COLO829 (cell line): ENCODE results near the gene PRICKLE2.

Experiments
- DNase-seq: peaks from one replicate; pipeline ENCODE4 v3.0.0; 2012; ENCODE audit warnings: low spot score

PRICKLE2 gene

DNA sequence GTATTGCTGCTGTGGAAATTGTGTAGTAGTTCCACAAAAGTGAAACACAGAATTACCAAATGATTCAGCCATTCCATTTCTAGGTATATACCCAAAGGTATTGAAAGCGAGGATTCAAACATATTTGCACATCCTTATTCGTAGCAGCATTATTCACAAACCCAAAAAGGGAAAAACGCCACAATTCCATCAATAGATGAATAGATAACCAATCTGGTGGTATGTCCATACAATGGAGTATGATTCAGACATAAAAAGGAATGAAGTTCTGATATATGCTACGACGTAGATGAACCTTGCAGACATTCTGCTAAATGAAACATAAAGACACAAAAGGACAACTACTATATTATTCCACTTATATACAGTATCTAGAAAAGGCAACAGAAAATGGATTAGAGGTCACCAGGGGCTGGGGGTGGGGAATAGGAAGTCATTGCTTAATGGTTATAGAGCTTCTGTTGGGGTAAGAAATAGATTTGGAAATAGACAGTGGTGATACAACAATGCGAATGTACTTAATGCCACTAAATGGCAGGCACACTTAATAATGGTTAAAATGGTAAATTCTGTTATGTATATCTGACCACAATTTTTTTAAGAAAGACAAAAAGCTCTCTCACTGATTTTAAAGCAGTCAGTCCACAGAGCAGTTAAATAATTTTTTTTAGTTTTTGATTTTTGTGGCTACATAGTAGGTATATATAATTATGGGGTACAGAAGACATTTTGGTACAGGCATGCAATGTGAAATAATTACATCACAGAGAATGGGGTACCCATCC, 150.2 kb downstream of the PRICKLE2 start:
- DNase-seq, result no peak

GRCh38 chr3:64074060-64074459, 151.2 kb downstream of the PRICKLE2 start:
- no peak for DNase-seq

GRCh38 chr3:64073158-64073761, 152.0 kb downstream of the PRICKLE2 start:
- DNase-seq, result no peak

DNA sequence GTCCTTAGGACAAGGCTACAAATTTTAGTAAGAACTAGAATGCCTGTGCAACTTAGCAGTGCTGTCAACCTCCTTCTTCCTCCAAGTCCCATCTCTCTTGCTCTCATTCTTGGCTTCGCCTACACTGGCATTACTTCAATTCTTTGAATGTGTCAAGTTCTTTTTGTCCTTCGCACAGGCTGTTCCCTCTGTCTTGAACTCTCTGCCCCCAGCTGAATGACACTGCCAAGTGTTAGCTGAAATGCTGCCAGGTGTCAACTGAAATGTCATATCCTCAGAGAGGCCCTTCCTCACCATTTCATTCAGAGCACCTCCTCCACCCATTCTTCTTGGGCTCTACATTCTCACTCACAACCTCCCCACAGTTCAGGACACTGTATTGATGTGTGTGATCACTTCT, 153.1 kb downstream of the PRICKLE2 start:
- no peak for DNase-seq

- no peak for DNase-seq
Observed at GRCh38 chr3:64070704-64071103, 154.6 kb downstream of the PRICKLE2 start.

- DNase-seq, result no peak
Observed at GRCh38 chr3:64067506-64068346, 157.5 kb downstream of the PRICKLE2 start.

DNA sequence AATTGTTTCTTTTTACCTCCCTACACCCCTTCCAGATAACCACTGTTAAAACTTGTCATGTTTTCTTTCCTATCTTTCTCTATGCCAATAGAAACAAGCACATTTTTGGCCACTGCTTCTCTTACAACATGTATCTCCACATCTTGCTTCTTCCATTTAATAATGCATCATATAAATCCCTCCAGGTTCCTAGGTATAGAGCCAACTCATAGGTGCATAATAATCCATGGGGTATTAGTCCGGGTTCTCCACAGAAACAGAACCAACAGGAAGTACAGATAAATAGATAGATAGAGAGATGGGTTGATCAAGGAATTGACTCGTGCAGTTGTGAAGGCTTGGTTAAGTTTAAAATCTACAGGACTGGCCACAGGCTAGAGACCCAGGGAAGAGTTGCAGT, 160.5 kb downstream of the PRICKLE2 start:
- no peak for DNase-seq

- no peak for DNase-seq
Observed at GRCh38 chr3:64063983-64064438, 161.3 kb downstream of the PRICKLE2 start.

- DNase-seq, result no peak
Observed at GRCh38 chr3:64063207-64063982, 161.9 kb downstream of the PRICKLE2 start.

GRCh38 chr3:64061628-64062027, 163.6 kb downstream of the PRICKLE2 start:
- DNase-seq, result no peak

- no peak for DNase-seq
Observed at GRCh38 chr3:64059484-64060175, 165.6 kb downstream of the PRICKLE2 start.

DNA sequence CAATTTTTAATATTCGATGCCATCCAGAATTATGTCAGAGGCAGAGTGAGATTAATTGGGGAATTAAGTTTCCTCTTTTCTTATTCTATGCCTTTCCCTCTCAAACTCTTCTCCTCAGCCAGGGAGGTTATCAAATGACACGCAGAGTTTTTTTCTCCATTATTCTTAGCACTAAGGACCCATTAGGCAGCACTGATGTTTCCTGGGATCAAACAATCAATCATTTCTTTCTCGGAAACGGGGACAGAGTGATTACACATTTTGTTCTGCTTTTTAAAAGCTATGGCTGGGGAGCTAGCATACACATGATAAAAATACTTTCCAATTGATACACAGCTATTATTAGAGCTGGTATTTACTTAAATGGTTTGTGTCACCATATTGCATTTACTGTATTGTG, 166.7 kb downstream of the PRICKLE2 start:
- no peak for DNase-seq

GRCh38 chr3:64057231-64057630, 168.0 kb downstream of the PRICKLE2 start:
- no peak for DNase-seq

DNA sequence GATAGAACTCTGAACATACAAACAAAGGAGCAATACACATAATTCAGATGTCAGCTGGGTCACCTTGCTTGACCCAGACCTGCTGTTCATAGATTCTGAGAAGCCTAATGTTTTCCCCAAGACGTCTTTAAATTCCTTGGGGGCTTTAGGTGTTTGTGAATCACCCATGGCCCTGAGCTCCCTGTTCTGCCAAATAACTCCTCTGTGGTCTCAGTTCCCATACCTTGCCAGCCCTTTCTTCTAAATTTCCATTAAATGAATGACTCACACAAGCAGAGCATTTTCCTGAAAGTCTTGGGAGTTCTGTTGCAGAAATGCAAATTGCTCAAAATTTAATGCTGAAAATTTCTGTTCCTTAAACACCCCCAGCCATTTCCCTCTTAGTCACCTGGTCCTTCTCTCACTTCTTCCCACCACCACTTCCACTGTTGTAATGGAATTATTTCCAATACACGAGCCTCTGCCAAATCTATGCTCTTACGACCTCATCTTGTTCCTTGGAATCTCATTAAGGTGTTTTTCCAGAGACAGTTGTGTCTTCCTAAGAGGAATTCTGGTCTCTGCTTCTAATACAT, 168.6 kb downstream of the PRICKLE2 start:
- DNase-seq, result peak; percentile 63

- peak; percentile 88 for DNase-seq
Observed at GRCh38 chr3:64055076-64055475, 170.2 kb downstream of the PRICKLE2 start.

- peak; percentile 77 for DNase-seq
Observed at GRCh38 chr3:64054488-64054887, 170.8 kb downstream of the PRICKLE2 start.

DNA sequence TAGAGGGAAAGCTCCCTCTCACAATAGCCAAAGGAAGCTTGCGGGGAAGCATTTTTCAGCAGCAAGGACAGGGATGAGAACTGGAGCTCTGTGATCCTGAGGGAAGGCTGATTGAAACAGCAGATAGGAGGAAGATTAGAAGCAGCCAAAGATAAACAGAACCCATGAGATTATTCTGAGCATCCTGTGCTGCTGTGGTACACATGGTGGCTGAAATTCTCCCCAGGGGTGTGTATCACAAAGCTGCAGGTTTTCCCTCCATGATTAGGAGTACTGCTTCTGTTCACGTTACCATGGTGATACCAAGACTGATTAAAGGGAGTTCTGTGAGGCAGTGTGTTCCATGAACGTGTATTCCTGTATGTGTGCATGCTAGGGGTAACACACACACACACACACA, 171.7 kb downstream of the PRICKLE2 start:
- no peak for DNase-seq

DNA sequence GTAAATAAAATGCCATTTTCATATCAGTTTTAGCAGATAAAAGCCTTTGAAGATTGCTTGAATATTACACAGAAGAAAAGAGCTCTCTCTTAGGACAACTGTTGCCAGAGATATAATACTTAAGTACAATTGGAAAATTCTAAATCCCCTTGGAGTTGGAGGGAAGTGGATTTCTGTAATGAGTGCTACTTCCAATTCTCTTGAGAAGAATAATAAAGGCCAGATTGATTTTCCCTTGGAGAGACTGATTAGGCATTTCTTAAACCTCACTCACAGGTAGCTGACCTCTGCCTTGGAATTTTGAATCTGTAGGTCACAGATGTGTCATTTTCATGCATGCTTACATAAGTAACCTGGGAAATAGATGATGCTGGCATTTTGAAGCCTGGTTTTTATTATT, 172.1 kb downstream of the PRICKLE2 start:
- no peak for DNase-seq

GRCh38 chr3:64049832-64050231, 175.4 kb downstream of the PRICKLE2 start:
- no peak for DNase-seq

GRCh38 chr3:64049136-64049535, 176.1 kb downstream of the PRICKLE2 start:
- DNase-seq, result no peak

DNA sequence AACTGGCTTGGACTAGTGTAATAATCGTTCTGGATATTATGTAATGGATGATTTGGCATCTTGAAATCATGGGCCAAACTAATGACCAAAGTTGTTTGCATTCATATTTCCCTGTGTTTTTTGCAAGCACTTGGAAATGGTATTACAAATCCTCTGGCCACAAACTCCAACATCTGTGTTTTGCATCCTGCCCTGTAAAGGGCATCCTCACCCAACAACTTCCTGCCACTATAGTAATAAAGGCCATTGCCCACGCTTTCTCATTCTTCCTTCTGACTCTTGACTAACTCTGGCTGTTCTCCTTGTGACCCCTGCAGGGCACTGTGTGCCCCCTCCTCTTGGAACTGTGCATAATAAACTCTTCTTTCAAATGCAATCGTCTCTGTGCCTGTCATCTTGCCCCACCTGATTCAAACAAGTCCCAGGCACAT, 176.6 kb downstream of the PRICKLE2 start:
- DNase-seq, result peak; percentile 53
